NCI-H1048 (cell line): Measurements from ENCODE around the gene EFNA5.

ENCODE experiments used
- DNase-seq: peaks from one replicate; lab custom pipeline; 2025; lab: John Stamatoyannopoulos, UW

Gene EFNA5

DNA sequence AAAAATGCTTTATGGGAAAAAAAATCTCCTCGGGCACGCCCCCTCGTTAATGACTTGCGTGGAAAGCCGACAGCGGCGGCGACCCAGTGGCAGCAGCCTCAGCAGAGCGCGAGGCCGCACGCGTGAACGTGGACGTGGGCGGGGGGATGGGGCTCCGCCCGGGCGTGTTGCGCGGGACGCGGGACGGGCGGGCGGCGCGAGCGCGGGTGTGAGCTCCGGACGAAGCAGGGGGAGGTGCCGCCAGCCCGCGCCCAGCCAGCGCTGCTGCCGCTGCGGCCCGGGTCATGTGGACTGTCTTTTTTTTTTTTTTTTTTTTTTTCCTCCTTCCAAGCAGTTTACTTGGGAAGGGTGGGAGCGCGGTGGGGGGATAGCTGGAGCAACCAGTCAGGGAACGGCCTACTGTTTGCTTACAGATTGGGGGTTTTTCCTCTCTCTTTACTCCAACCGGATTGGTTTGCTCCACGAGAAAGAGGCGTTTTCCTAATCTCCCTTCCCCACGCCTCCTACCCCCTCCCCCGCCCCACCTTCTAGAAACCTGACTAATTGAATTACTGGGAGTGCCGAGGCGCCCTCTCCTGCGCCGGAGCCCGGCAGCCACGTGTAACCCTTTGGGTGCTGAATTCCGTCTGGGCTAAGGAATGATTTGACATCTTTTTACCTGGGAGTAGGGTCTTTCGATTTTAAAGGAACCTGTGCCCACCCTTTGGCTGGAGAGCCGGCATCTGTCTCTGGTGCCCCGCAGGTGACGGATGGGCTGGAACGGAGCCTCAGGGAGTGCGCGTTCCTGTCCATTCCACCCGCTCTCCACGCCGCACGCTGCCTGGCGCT lies 1.7 kb upstream of the EFNA5 start:
- peak; percentile 87 for DNase-seq

DNA sequence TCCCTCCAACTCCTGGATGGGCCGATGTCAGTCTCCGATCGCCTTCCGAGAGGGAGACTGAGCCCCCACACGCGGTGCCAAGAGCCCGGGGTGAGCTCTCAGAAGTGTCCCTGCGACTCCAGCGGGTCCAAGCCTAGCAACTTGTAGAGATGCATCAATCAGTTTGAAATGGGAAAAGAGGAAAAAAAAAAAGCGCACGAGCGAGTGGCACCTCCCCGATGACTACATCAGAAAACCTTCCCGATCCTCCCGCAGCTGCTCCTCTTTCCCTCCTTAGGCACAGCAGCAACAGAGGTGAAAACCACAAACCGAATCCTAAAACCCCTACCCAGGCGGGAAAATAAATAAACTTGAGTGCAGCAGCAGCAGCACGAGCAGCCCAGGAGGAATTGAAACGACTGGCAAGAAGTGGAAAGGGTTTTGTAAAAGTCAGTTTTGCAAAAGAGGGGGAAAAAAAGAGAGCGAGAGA lies 1.0 kb upstream of the EFNA5 start:
- no peak for DNase-seq

DNA sequence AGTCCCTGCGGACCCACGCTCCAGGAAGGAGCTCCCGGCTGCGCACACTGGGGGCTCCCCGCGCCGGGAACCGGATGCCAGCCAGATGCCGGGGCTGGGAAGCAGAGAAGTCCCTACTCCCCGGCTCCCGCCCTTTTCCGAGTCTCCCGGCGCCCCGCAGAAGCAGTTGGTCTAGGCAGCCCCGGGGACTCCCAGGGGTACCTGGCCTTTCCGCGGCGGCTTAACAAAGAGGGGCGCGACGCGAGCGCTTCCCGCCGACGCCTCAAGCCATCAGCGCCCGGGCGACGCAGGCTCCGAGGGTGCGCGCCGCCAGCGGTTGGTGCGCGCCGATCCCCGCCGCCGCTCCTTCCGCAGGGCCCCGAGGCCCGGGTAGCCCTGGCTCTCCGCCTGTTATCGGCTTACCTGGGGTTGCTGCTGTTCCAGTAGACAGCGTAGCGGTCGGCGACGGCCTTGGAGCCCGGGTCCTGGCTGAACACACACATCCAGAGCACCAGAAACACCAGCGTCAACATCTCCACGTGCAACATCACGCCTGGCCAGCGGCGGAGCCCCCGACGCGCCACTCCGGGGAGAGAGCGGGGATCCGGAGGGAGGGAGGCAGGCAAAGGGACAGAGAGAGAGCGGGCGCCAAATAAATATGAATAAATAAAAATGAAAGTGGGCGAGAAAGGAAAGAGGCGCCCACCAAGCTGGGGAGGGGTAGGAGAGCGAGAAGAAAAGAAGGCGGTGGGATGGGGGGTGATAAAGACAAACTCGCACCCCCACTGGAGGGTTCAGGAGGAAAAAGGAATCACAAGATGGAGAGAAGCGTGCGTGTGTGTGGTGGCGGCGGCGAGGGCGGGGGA lies 428 bp downstream of the EFNA5 start:
- DNase-seq, result no peak

DNA sequence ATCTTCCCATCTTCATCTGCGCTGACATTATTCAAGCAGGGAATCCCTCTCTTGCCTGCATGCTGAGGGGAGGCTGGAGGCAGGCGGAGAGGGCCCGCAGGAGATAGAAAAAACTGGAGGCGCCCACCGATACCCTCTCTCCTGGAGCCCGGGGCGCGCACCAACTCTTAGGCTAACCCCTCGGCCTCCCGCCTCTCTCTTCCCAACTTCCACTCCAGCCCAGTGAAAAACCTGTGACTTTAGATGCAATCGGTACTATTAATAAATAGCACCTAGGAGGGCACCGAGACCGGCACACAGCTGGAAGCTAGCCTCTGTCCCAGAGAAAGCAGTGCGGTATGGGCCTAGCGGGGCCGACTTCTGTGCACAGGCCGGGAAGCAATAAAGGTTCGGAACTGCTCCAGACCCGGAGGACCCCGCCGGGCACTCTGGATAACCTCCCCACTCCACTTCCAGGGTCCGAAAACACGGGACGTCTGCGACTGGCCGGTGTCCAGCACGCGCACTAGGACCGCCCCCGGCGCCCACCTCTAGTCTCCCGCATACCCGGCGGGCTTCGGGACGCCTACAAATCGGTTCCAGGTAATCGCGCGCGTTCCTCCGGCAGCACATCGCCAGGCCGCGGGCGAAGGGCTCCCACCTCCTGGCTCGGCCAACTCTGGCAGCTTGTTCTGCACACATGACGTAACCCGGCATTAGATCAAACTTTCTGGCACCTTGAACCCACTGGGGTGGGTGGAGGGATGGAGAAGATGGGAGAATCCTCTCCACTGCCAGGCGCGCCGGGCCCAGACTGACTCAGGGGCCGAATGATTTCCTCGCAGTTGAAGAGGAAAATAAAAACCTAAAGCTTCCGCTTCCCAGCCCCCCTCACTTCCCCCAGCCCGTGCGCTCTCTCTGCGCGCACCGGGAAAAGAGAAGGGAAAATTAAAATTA lies 1.4 kb downstream of the EFNA5 start:
- no peak for DNase-seq

DNA sequence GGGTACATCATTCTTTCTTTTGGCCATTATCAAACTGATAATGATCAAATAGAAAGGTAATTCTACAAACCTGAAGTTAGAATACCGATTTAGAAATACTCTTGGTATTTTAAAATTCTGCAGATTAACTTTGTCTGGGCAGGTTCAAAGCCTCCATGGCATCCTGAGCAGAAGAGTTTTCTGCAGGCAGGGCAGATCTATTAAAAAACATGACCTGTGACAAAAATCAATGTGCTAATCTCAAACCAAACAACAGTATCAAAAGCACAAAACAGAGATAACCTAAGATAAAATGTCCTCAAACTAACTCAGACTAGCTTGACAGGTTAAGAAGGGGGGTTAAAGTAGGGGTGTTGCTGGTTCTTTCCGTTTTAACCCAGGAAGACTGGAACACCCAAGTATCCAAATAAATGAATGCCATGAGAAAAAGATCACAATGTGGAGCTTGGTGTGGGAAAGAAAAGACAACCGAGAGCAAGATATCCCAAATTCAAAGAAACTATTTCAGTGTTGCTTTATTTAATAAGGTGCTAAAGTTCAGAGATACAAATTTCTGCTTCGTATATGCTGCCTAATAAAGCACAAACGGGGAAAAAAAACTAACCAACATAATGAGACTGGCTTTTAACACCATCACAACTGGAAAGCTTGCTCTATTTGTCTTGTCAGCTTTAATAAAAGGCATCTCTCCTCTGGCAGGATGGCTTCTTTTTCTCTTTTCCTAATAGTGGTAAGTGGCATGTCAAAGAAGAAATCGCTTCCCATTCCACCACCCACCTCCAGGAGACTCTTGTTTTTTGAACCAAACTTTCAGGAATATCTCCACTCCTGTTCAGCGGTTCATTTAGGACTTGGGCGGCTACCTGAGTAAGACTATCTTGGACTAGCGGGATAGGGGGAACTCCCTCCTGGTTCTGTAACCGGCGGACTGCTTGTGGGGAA lies 2.3 kb downstream of the EFNA5 start:
- DNase-seq, result no peak

GRCh38 chr5:107666051-107666655 lies 4.6 kb downstream of the EFNA5 start:
- no peak for DNase-seq

DNA sequence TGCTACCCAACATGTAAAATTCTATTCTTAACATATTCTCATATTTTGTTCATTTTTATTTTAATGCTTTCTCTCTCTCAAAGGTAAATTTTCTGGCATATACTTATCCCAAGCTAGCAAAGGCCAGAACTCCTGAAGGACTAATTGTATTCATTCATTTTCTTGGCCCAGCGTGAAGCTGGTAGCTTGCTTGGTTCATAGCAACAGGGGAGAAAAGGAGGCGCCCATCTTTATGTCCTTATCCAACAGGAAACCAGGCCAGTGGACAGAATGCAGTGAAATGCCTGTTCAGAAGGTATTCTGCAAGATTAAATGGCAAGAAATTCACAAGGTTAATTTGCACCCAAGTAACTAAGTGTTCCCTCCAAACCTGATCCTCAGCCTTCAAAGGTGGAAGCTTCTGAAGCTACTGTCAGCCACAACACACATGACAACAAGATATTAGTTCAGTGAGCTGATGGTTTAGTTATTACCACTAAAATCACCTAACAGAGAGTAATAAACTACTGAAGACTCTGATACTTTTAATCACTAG lies 5.6 kb downstream of the EFNA5 start:
- no peak for DNase-seq

- no peak for DNase-seq
Measured at GRCh38 chr5:107663697-107664096, 7.0 kb downstream of the EFNA5 start.

DNA sequence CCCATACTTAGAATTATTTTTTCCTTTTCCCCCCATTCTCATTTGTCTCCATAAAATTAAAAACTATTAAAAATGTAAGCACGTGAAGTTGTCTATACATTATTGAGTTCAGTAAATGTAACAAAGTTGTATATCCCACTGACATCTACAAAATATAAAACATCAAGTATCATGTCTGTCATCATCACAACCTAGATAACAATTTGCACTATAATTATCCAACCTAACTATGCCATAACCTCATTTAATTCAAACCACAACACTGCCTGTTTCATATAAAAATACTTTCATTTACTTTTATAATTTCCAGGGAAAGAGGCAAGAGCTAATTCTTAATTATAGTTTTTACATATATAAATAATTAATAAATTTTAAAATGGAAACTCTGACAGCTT lies 9.1 kb downstream of the EFNA5 start:
- no peak for DNase-seq

GRCh38 chr5:107661038-107661649 lies 9.6 kb downstream of the EFNA5 start:
- no peak for DNase-seq

GRCh38 chr5:107658528-107658927 lies 12.2 kb downstream of the EFNA5 start:
- no peak for DNase-seq

DNA sequence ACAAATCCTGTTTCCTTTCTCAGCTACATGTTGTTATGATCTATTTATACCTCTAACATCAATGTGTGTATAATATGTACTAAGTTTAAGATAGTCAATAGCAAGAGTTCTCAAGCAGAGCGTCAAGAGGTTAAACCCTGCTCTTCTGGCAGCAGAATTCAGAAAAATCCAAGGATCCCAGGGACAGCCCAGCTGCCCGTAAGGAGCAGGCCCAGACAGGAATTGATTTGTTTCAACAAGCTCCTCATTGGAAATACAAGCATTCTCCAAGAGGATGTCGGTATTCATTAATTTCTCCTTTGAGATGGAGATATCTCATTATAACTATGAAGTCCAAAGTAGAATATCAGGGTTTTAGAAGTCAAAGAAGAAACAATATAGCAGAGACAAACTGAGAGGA lies 14.9 kb downstream of the EFNA5 start:
- no peak for DNase-seq

DNA sequence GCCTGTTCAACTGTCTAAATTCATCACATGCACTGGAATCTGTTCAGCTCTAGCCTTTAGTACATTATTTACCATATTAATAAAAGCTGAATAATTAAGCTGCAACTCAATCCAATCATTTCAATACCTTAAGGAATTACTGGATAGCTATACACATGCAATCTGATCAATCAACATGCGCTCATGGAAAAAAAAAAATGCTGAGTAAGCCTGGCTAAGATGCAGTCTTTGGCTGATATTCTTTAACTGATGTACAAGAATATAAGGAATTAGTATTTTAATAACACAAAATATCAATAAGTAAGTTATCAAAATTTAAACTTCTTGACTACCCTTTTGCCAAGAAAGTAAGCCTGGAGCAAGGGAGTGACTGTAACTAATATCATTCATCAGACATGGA lies 15.9 kb downstream of the EFNA5 start:
- no peak for DNase-seq

DNA sequence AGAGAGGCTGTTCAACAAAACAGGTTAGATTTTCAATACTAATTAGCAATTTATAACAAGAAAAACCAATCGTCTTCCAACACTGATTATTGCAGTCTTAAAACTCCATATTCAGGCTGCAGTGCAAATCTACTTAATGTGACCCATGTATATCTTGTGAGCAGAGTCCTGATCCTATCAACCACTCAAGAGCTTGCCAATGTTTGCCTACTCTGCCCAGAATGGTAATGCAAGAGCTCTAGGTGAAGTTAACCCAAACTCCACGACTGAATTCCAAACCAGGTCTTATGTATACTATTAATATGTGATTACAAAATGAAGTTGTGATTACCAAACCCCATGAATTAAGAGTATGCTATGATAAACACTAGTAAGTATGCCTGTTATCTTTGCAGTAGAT lies 17.1 kb downstream of the EFNA5 start:
- no peak for DNase-seq

GRCh38 chr5:107652839-107653607 lies 17.7 kb downstream of the EFNA5 start:
- no peak for DNase-seq

DNA sequence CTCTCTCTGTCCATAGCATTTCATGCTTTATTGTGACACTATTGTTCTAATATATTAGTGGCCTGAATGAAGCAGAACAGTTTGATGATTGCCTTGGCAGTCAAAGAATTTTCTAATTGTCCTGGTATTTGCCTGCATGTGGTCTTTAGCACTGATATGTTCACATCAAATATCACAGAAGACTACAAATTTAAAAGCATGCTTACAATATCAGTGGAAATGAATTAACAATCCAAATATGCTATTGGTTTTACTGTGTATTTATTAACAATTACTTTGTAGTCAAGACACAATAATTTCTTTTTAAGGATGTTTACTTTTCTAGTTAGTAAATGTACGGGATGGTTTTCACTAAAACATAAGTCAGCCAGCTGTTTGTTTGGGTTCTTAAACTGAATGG lies 18.3 kb downstream of the EFNA5 start:
- no peak for DNase-seq

GRCh38 chr5:107651325-107651724 lies 19.4 kb downstream of the EFNA5 start:
- DNase-seq, result no peak

DNA sequence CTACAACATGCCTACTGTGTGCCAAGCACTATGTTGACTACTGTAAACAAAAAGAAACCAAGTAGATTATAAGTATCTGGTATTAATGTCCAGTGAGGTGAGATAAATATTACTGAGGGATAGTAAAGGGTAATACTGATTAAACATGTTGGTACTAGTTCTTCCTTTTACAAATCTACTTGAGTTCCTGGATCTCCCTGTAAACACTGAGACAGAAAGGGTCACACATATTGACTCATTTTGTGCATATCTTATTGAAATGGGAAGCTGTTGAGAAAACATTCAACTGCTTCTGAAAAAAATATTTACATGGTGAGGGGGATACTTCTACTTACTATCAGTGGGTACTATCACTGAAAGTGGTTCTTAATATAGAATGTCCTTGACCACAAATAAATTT lies 24.3 kb downstream of the EFNA5 start:
- DNase-seq, result no peak

DNA sequence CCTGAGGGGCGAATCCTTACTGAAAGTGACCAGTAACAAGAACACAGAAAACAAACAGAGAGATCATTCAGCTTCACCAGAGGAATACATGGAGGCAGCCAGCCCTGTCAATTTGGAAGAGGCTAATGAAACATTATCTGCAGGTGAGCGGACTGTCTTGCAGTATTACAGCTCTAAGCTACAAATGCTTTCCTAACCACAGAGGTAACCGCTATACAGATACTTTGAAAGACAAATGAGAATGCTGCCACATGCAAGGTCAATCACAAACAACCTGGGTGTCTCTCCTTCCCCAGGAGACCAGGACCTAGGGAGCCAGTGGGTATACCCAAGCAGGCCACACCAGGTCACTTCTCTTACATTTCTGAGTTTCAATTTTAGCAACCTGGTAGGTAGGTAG lies 30.2 kb downstream of the EFNA5 start:
- DNase-seq, result no peak
